ACHN (cell line): Measurements from ENCODE around the gene CELF2.

Source experiments
- DNase-seq: peaks from one replicate; pipeline ENCODE4 v3.0.0-alpha.2; 2015
- in situ Hi-C: cut with HindIII; loops from 2 replicates; pipeline ENCODE4 v1.10.0; 2017; ENCODE audit warnings: low sequenced_read_pairs, low pct_ligation_motif_present, low pct_unique_long_range_greater_than_20kb

CELF2 gene

GRCh38 chr10:11328264-11329061 lies 310.8 kb downstream of the CELF2 start:
- no peak for DNase-seq
- in situ Hi-C loops, result no loop called here

GRCh38 chr10:11329062-11329673 lies 311.5 kb downstream of the CELF2 start:
- DNase-seq, result no peak
- in situ Hi-C loops, result no loop called here

GRCh38 chr10:11330383-11331045 lies 312.8 kb downstream of the CELF2 start:
- in situ Hi-C loops, result no loop called here

DNA sequence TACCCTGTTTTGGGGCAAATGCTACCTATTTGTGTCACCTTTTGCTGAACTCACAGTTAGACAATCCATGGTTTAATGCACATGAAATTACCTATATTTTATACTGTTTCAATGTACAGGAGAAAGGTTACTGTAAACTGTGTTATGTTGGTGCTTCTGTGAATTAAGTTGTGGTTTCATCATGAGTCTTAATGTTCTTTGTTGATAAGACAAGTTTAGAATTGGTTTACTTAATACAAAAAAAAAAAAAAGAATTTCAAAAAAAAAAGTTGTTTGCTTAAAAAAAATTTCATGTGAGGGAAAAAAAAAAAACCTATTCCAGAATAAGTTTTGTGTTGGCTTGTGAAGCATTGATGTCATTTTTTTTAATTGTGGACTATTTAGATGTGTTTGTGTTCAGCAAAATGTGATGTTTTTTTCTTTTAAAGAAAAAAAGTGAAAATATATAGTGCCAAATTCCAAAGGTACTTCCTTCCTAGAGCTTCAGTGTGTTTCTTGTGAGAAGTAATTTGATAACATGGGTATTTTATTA lies 313.4 kb downstream of the CELF2 start:
- in situ Hi-C loops, result no loop called here
- no peak for DNase-seq

More at GRCh38 chr10:11330383-11331045, 312.8 kb downstream of the CELF2 start:
- no peak for DNase-seq

- DNase-seq, result no peak
- in situ Hi-C loops, result no loop called here
Measured at GRCh38 chr10:11331726-11332125, 314.1 kb downstream of the CELF2 start.

DNA sequence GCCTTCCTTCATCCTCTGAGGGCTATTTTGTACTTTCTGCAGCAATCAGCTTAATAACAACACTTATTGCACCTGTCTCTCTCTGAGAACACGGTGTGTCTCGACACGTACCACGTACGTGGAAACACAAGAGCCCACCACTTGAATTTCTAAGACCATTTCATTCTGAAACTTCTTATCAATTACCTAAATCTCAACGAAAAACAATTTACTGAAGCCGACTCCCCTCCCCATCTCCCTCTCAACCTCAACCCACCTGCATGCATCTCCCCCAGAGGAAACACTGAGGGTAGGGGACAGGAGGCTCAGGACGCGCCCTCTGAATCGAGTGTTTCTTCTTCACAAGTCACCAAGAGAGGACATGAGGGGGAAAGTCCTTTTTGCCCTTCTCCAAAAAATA lies 315.2 kb downstream of the CELF2 start:
- in situ Hi-C loops, result no loop called here
- DNase-seq, result no peak

DNA sequence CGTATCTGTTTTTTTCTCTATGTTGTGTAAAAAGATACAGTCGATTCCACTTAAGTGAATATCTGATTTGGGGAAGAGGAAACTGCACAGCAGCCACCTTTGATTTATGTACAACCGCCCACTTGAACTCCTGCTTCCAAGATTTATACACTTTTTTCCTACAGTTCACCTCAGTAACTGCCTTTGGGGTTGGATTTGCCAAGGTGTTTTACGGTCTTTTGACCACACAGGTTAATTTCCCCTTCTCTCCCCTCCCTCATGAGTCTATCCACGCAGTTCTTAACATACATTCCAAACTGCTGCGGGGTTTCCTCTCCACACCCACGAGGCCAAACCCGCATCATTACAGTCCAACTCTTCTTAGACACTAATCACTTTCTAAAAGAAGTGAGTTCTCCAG lies 316.8 kb downstream of the CELF2 start:
- DNase-seq, result no peak
- in situ Hi-C loops, result no loop called here

GRCh38 chr10:11335167-11335652 lies 317.5 kb downstream of the CELF2 start:
- in situ Hi-C loops, result no loop called here

GRCh38 chr10:11335881-11336430 lies 318.3 kb downstream of the CELF2 start:
- in situ Hi-C loops, result no loop called here
- no peak for DNase-seq

More at GRCh38 chr10:11335167-11335652, 317.5 kb downstream of the CELF2 start:
- no peak for DNase-seq

DNA sequence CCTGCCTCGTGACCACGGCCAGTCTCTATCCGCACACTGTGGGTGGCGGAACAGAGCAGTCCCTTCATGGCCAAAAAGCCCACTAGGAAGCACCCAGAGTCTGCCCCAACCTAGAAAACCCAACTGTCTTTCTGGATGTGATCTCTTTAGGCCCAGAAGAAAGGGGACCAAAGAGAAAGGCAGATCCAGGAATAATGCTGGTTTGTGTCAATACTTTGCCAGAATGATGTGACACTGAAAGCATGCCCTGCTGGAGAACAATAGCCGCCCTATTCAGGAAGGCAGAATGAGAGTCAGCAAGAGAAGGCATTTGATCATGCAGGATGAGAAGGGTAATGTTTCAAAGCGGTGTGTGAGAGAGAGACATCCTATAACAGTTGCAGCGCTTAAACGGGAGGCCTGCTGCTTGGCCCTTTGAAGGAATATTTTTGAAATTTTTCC lies 319.1 kb downstream of the CELF2 start:
- DNase-seq, result no peak
- in situ Hi-C loops, result no loop called here

DNA sequence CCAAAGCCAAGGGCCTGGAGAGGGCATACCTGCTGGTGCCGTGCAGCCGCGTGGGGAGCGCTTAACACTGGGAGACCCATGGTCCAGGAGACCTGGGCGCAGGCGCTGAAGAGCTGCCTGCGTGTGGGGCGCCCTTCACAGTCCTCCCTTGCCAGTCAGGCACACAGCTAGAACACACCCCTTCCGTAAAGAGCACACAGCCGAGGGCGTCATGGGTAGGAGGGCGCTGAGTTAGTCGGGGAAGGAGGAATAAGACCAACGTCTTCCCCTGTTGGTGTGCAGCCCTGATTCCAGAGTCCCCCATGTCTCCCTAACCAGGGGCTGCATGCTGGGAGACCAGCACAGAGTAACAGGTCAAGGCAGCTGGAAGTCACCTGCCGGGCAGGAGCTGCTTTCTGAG lies 319.8 kb downstream of the CELF2 start:
- in situ Hi-C loops, result no loop called here
- DNase-seq, result no peak

GRCh38 chr10:11338160-11338844 lies 320.6 kb downstream of the CELF2 start:
- DNase-seq, result no peak
- in situ Hi-C loops, result no loop called here

DNA sequence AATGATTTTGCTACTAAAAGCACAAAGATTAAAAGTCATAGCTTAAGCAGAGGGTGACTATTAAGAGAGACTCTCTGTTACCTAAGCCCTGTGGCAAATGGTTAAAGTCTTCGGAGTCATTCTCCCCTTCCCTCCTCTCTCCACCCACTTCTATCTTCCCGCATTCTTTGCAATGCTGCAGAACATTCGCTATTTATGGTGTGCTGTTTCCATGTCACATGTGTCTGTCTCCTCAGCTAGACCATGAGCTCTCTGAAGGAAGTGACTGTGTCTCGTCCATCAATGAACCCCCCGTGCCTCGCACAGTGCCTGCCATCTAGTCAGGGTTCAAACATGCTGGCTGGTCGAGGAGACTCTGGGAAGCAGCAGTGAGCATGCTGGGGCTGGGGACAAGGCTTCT lies 321.3 kb downstream of the CELF2 start:
- no peak for DNase-seq
- in situ Hi-C loops, result no loop called here

DNA sequence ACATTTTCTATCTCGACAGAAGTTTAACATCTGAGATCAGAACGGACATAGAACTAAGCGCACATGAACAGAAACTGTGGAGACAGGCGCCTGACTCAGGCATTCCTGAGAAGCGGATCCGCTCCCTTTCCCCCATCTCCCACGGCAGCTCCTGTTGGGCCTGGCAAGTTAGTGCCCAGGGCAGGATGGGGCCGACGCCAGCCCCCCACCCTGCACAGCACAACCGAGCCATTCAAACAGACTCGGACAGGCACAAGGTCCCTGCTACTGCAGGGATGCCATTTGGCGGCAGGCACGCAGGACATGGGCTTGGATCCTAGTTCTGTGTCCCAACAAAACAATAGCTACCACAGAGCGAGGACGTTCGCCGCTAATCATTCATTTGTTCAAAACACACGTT lies 322.0 kb downstream of the CELF2 start:
- DNase-seq, result no peak
- in situ Hi-C loops, result no loop called here

DNA sequence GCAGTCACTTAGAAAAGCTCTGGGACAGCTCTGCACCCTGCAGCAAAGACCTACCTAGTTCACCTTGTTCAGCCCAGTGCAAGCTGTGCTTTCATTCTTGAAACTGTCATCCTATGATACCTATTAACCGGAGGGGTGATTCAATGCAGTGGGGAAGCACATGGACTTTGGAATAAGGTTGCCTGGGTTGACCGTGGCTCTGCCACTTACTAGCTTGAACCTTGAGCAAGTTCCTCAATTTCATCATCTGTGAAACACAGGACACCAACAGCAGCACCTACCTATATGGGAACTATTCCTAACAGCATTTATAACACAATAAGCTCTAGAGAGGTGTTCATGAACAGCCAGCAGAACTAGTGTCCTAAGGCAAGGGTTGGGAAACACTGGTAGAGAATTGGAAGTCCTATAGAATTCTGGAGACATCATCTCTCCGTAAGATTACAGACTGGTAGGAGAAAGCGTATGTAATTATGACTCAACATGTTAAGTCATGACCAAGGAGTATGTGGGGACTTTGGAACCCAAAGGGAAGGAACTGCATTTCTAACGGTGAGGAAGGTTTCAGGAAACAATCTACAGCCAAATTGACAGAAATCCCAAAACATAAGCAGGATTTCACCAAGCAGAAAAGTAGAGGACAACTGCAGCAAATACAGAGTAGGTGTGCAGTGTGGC lies 323.8 kb downstream of the CELF2 start:
- no peak for DNase-seq
- in situ Hi-C loops, result no loop called here

GRCh38 chr10:11344081-11344480 lies 326.4 kb downstream of the CELF2 start:
- no peak for DNase-seq
- in situ Hi-C loops, result no loop called here

- no peak for DNase-seq
- in situ Hi-C loops, result no loop called here
Measured at GRCh38 chr10:11344550-11344949, 326.9 kb downstream of the CELF2 start.
